Measurements from ENCODE around the gene ZC3H12D.

- no peak for TF ChIP-seq CTCF (IDR thresholded peaks at IDR 0.05)
- TF ChIP-seq EZH2 (IDR thresholded peaks at IDR 0.05; ENCODE audit: borderline replicate concordance, insufficient read depth, low read depth, low read length, poor library complexity, severe bottlenecking) = no peak
These were observed 43.1 kb downstream of the ZC3H12D start for GRCh38 chr6:149441740-149442139.

Measured in B cell (primary cell).